ENCODE data around the gene NCAPD2.

NCAPD2 gene

GRCh38 chr12:6488240-6488639, 5.7 kb upstream of the NCAPD2 start:
- TF ChIP-seq CTCF (IDR thresholded peaks at IDR 0.05): no peak

DNA sequence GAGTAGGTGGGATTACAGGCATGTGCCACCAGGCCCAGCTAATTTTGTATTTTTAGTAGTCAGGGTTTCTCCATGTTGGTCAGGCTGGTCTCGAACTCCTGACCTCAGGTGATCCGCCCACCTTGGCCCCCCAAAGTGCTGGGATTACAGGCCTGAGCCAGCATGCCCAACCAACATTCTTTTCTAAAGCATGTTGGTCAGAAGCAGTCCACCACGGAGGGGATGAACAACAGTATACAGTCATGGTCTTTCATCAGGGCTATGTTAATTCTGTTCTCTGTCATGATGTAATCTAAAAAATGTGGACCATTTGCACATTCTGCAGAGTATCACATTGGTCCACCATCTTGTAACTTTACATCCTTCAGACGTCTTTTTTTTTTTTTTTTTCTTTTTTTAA, 4.5 kb upstream of the NCAPD2 start:
- no peak for TF ChIP-seq CTCF (IDR thresholded peaks at IDR 0.05)

DNA sequence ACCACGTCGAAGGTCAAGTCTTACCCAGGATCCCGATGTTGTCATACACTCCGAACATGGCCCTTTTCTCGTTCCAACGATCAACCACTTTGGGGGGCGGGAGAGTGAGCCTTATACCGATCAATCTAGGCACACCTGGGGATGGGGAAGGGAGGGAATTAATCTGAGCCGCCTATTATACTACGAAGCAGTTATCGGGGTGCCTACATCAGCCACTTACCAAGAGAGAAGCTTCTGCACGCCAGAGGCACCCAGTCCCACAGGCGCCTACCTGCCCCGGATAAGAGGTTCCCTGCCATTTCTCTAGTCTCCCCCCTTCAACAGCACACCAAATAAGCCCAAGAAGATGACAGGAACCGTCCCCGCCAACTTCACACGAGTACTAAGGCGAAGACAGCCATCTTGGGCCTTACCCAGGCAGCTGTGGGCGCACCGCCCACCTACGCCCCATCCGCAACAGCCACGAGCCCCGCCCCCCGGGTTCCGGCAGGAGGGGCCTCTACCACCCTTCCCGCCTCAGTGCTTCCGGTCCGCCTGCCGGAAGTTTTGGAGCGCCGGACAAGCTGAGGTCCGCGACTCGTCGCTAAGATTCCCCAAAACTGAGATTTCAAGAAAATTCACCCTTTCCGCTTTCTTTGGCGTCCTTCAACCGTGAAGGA, 935 bp upstream of the NCAPD2 start, which contains the start of gene MRPL51:
Gene MRPL51 (minus strand): TSS at position 425 of the 659 bp plus-strand sequence. CDS start 126 bp downstream, at position 299.
- no peak for TF ChIP-seq CTCF (IDR thresholded peaks at IDR 0.05)

- TF ChIP-seq CTCF (IDR thresholded peaks at IDR 0.05): no peak
Observed at GRCh38 chr12:6494258-6494743, 399 bp downstream of the NCAPD2 start.

DNA sequence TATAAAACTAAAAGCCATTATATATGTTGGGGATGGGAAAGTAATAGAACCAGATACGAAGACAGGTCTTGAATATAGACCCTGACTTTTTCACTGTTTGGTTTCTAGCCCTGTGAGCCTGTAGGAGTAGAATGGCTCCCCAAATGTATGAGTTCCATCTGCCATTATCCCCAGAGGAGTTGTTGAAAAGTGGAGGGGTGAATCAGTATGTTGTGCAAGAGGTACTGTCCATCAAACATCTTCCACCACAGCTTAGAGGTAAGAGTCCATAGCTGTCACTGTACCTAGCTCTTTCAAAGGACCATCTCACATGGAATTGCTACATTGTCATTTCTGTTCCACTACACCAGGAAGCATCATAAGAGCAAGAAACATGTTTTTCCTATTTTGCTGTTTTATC, 1.1 kb downstream of the NCAPD2 start:
- no peak for TF ChIP-seq CTCF (IDR thresholded peaks at IDR 0.05)

GRCh38 chr12:6500466-6500865, 6.6 kb downstream of the NCAPD2 start:
- no peak for TF ChIP-seq CTCF (IDR thresholded peaks at IDR 0.05)

DNA sequence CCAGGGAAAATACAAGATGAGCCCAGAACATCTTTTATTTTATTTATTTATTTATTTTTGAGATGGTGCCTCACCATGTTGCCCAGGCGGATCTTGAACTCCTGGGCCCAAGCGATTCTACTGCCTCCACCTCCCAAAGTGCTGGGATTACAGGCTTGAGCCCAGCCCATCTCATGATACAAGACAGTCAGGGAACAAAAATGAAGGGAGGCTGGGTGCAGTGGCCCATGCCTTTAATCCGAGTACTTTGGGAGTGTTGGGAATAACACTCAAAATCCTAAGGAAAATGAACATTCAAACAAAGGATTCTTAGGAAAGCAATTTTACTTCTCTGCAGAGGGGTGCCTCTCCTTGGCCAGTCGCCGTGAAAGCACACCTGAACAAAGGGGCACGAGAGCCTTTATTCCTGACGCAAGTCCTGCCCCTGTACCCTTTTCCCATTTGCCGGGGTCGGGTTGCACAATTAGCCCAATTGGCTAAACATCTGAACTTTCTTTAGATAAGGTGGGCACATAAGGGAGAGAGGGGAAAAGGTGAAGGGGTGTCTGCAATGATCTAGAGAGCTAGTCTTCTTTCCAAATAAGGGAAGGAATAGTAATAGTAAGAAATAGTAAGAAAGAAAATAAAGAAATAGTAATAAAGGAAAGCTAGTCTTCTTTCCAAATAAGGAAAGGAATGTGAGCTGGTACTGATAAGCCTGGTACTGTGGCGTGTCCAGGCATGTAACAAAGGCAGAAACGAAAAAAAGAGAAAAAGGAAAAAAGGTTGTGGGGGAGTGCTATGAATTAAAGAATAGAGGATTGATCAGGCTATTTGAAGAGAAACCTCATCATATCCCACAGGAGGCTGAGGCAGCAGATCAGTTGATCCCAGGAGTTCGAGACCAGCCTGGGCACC, 13.4 kb downstream of the NCAPD2 start:
- no peak for TF ChIP-seq CTCF (IDR thresholded peaks at IDR 0.05)
